HFF-Myc (cell line): ENCODE measurements around the gene ARMC9.
A peak's percentile ranks its signal among the peaks of the same experiment; 100 is the strongest.

ENCODE experiments used
- DNase-seq: peaks from one replicate; pipeline ENCODE4 v3.0.0-alpha.2; 2011; ENCODE audit warnings: low read depth; ENCODE audit errors: extremely low read depth
- H3K4me3 ChIP-seq: replicated peaks from 2 replicates; pipeline ENCODE4 v1.5.1; 2011; ENCODE audit warnings: low read depth, mild to moderate bottlenecking, control low read depth, low read length
- TF ChIP-seq, protein P1 (sequence below): IDR thresholded peaks from 2 replicates; pipeline ENCODE4 v1.5.1; 2012; ENCODE audit warnings: mild to moderate bottlenecking, low read depth, low read length, control low read depth; ENCODE audit errors: missing control alignments

The ARMC9 gene

GRCh38 chr2:231227310-231228162 is 29.1 kb downstream of the ARMC9 start:
- no peak overlapping the region for H3K4me3 ChIP-seq
- peak; percentile 70 for DNase-seq
- TF ChIP-seq, protein P1, sequence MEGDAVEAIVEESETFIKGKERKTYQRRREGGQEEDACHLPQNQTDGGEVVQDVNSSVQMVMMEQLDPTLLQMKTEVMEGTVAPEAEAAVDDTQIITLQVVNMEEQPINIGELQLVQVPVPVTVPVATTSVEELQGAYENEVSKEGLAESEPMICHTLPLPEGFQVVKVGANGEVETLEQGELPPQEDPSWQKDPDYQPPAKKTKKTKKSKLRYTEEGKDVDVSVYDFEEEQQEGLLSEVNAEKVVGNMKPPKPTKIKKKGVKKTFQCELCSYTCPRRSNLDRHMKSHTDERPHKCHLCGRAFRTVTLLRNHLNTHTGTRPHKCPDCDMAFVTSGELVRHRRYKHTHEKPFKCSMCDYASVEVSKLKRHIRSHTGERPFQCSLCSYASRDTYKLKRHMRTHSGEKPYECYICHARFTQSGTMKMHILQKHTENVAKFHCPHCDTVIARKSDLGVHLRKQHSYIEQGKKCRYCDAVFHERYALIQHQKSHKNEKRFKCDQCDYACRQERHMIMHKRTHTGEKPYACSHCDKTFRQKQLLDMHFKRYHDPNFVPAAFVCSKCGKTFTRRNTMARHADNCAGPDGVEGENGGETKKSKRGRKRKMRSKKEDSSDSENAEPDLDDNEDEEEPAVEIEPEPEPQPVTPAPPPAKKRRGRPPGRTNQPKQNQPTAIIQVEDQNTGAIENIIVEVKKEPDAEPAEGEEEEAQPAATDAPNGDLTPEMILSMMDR, result peak; percentile 82

DNA sequence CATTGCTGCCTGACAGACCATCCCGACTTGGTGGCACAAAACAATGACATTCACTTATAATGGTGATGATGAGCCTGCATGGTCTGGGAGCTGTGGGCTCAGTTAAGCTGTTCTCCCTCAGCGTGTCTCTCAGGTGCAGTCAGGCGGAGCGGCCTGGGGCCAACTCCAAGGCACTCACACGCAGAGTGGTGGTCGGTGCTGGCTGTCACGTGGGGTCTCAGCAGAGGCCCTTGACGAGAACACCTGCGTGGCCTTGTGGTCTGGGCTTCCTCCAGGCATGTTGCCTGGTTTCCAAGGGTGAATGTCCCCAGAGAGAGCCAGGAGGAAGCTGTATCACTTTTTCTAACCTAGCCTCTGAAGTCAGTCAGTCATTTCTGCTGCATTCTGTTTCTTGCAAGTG is 29.8 kb downstream of the ARMC9 start:
- DNase-seq, result no peak
- no peak overlapping the region for H3K4me3 ChIP-seq
- TF ChIP-seq, protein P1, result no peak

DNA sequence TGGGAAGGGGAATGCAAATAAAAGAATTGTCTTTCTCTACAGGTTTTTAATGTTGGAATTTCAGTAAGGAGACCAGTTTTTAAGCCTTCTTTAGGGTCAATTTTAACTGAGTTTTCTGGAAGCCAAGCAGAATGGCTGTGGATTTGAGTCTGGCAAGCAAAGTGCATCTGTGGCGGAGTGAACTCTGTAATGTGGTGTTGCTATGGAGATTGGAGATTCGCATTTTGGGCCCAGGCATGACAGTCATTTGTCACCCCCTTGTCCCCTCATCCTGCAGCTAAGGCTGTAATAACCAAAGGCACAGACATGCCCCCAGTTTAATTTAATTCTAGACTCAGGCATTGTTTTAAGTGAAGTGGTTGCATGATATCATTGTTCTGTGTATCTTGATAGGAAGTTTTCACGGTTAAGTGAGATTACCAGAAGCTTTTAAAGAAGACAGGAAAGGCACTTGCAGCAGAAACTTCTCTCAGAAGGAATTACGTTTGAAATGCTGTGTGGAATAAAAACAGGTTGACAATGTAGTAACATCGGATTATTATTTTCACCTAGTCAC is 30.6 kb downstream of the ARMC9 start:
- H3K4me3 ChIP-seq, result no peak overlapping the region
- TF ChIP-seq, protein P1, result no peak
- no peak for DNase-seq

- H3K4me3 ChIP-seq, result no peak overlapping the region
- TF ChIP-seq, protein P1, result no peak
- no peak for DNase-seq
Measured at GRCh38 chr2:231235217-231235616, 36.8 kb downstream of the ARMC9 start.

DNA sequence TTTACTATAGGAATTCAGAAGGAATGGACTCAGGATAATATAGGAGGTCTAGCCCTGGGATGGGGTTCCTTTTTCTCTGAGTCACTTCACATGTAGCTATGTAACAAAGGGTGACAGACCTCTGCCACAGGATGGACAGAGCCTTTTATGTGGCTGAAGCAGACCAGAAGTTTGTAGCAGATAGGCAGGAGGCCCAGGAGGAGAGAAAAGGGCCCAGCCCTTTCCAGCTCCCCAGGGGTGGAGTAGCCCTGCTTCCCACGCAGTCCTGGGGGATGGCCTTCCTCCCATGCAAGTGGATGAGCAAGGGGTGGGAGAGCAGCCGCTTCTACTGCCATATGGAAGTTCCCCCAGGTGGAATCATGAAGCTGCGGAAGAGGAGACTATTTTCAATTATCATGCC is 40.3 kb downstream of the ARMC9 start:
- TF ChIP-seq, protein P1, result no peak
- DNase-seq, result no peak
- no peak overlapping the region for H3K4me3 ChIP-seq

GRCh38 chr2:231239751-231240150 is 41.3 kb downstream of the ARMC9 start:
- TF ChIP-seq, protein P1, result no peak
- H3K4me3 ChIP-seq, result no peak overlapping the region
- DNase-seq, result no peak
